GM12878 (cell line): ENCODE data around the gene CNNM4. TPM values are rescaled to one million over a fixed set of nuclear protein-coding genes. Genes with fewer than 3 reads are reported as not detected.
A peak's percentile ranks its signal among the peaks of the same experiment; 100 is the strongest.

Source experiments
- BACH1 ChIP-seq: fragments of 450-650 bp; IDR thresholded peaks from 2 replicates; pipeline ENCODE4 v1.6.1; 2017; ENCODE audit warnings: mild to moderate bottlenecking, borderline replicate concordance
- BCL11A ChIP-seq: IDR thresholded peaks from 2 replicates; pipeline ENCODE4 v1.6.1; 2011; ENCODE audit warnings: low read depth, low read length
- CEBPB ChIP-seq, 2 experiments: fragments of 150-350 bp in 1 of 2; IDR thresholded peaks; 2 replicates each; pipeline ENCODE4 v1.6.1; 2012 to 2014; ENCODE audit warnings: low read depth in 2 of 2, low read length in 2 of 2, borderline replicate concordance in 1 of 2, inconsistent platforms in 1 of 2
- EED ChIP-seq: sonication (generic); IDR thresholded peaks from 2 replicates; pipeline ENCODE4 v1.6.1; 2016; ENCODE audit warnings: antibody characterized with exemption, low read depth
- EGR1 ChIP-seq, 2 experiments: IDR thresholded peaks; 1 replicate in 1 of 2; 2 replicates in 1 of 2; pipeline ENCODE4 v1.6.1; 2011 to 2012; ENCODE audit warnings: low read depth in 2 of 2, low read length in 2 of 2, borderline replicate concordance in 1 of 2, mild to moderate bottlenecking in 1 of 2, moderate library complexity in 1 of 2
- EP300 ChIP-seq, 2 experiments: fragments of 150-350 bp in 1 of 2; IDR thresholded peaks; 2 replicates each; pipeline ENCODE4 v1.6.1; 2011 to 2012; ENCODE audit warnings: low read depth in 2 of 2, low read length in 2 of 2, borderline replicate concordance in 1 of 2, improper control_type of control experiment in 1 of 2, inconsistent platforms in 1 of 2; ENCODE audit not compliant: control insufficient read depth in 1 of 2
- GATAD2B ChIP-seq: fragments of 450-650 bp; conservative IDR thresholded peaks from 2 replicates; pipeline ENCODE4 v1.6.1; 2017; ENCODE audit warnings: low read depth, mild to moderate bottlenecking, moderate library complexity
- HDAC2 ChIP-seq: fragments of 200-600 bp; sonication (generic); IDR thresholded peaks from 2 replicates; pipeline ENCODE4 v1.6.1; 2017
- IKZF1 ChIP-seq: fragments of 450-650 bp; conservative IDR thresholded peaks from 2 replicates; pipeline ENCODE4 v1.6.1; 2017; ENCODE audit warnings: antibody characterized with exemption, mild to moderate bottlenecking
- IRF5 ChIP-seq: fragments of 450-650 bp; IDR thresholded peaks from 2 replicates; pipeline ENCODE4 v1.6.1; 2017; ENCODE audit warnings: borderline replicate concordance
- MLLT1 ChIP-seq: fragments of 450-650 bp; IDR thresholded peaks from 2 replicates; pipeline ENCODE4 v1.6.1; 2016; ENCODE audit warnings: mild to moderate bottlenecking
- MXI1 ChIP-seq: fragments of 150-350 bp; IDR thresholded peaks from 2 replicates; pipeline ENCODE4 v1.6.1; 2011; ENCODE audit warnings: low read depth, mild to moderate bottlenecking, inconsistent platforms, low read length, improper control_type of control experiment
- MYB ChIP-seq: fragments of 150-350 bp; IDR thresholded peaks from 2 replicates; pipeline ENCODE4 v1.6.1; 2014; ENCODE audit warnings: mild to moderate bottlenecking, low read depth, low read length, borderline replicate concordance
- NFYB ChIP-seq: IDR thresholded peaks from 2 replicates; pipeline ENCODE4 v1.6.1; 2011; ENCODE audit warnings: low read depth, mild to moderate bottlenecking, low read length, improper control_type of control experiment, moderate library complexity; ENCODE audit not compliant: insufficient read depth
- NR2F1 ChIP-seq: fragments of 450-650 bp; conservative IDR thresholded peaks from 2 replicates; pipeline ENCODE4 v1.6.1; 2017; ENCODE audit warnings: mild to moderate bottlenecking
- POLR2A ChIP-seq: IDR thresholded peaks from 2 replicates; pipeline ENCODE4 v1.6.1; 2011; ENCODE audit warnings: low read depth, mild to moderate bottlenecking, low read length
- SIN3A ChIP-seq: IDR thresholded peaks from 2 replicates; pipeline ENCODE4 v1.6.1; 2012; ENCODE audit warnings: low read depth, low read length, improper control_type of control experiment
- SP1 ChIP-seq: IDR thresholded peaks from one replicate; pipeline ENCODE4 v1.6.1; 2011; ENCODE audit warnings: low read depth, low read length
- STAT1 ChIP-seq: fragments of 450-650 bp; conservative IDR thresholded peaks from 2 replicates; pipeline ENCODE4 v1.6.1; 2014; ENCODE audit warnings: antibody characterized with exemption, mild to moderate bottlenecking
- TCF3 ChIP-seq: IDR thresholded peaks from 2 replicates; pipeline ENCODE4 v1.6.1; 2012; ENCODE audit warnings: low read depth, mild to moderate bottlenecking, low read length, borderline replicate concordance; ENCODE audit not compliant: insufficient read depth
- TCF7 ChIP-seq: IDR thresholded peaks from 2 replicates; pipeline ENCODE4 v1.6.1; 2014; ENCODE audit warnings: antibody characterized with exemption, borderline replicate concordance
- ZNF217 ChIP-seq: fragments of 450-650 bp; IDR thresholded peaks from 2 replicates; pipeline ENCODE4 v1.6.1; 2017; ENCODE audit warnings: antibody characterized with exemption, mild to moderate bottlenecking
- polyA plus RNA-seq, 11 experiments: library from polyadenylated mRNA; depleted of rRNA in 4 of 11; unstranded in 6 of 11; stranded (reverse) in 5 of 11; fragments of >200 nt; fragmentation: Nextera tagmentation in 4 of 11; fragmentation: Illumina TruSeq in 1 of 11; extraction: Ambion mirVana in 4 of 11; extraction: Trizol in 1 of 11; gene quantifications; 1 replicate in 1 of 11; 2 replicates in 10 of 11; pipeline versions ENCODE4 v1.2.1 to v1.2.3, GENCODE V29; 2011 to 2016; ENCODE audit warnings: inconsistent platforms in 2 of 11, missing spikeins in 2 of 11, low read depth in 1 of 11
- total RNA-seq, 4 experiments: library from RNA; depleted of rRNA in 3 of 4; stranded (reverse); fragments of >200 nt in 3 of 4; fragmentation: Illumina TruSeq in 1 of 4; extraction: Trizol in 1 of 4; gene quantifications; 2 replicates each; pipeline versions ENCODE4 v1.2.1 to v1.2.3, GENCODE V29; 2013 to 2021
- TF ChIP-seq, protein P1 (sequence below): IDR thresholded peaks from 2 replicates; pipeline ENCODE4 v1.6.1; 2011; ENCODE audit warnings: low read depth, mild to moderate bottlenecking, low read length, moderate library complexity, borderline replicate concordance; ENCODE audit errors: extremely low read depth
- TF ChIP-seq, protein P2 (sequence below): fragments of 450-650 bp; formaldehyde crosslinking; IDR thresholded peaks from 2 replicates; pipeline ENCODE4 v1.4.0; 2022; ENCODE audit warnings: mild to moderate bottlenecking, moderate library complexity

CNNM4 gene
- total and polyA plus RNA-seq, 10 of the 15 experiments (the other 5 are each of a cell fraction or from before 2014, with no cell fraction given): 2.4 to 13.8 (median 8.1) TPM

DNA sequence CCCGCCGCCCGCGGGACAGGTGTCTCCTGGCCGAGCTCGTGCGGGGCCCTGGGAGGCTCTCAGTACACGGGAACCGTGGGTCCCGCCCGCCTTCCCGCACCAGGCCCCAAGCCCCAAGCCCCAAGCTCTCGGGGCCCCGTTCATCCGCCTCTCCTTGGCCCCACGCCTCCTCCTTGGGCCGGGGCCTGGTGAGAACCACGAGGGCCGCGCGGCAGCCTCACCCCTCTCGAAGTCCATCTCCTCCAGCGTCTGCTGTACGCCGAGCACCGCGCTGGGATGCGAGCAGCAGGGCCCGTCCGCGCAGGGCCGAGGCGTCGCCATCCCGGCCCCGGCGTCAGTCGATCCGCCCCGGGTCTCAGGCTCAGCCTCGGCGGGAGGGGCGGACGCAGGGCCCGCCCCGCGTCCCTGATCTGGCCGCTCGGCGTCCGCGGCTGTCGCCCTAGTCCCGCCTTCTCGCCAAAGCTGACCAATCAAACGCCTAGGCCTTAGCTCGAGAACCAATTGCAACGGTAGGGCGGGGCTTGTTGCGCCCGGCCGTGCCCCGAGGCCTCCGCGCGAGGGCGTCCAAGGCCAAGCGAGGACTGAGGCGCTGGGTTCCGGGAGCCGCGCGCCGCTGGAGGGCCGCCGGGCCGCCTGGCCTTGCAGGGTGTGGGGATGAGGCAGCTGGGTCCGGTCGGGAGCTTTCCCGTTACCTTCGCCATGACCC lies 97.1 kb downstream of the CNNM4 start, which contains the start of gene ANKRD39 (continued):
- TF ChIP-seq CEBPB (IDR thresholded peaks at IDR 0.05; ENCODE audit: borderline replicate concordance in 1 of 2, low read depth in 2 of 2, low read length in 2 of 2): no peak
- peak; percentile 65 for TF ChIP-seq MXI1
- no peak for TF ChIP-seq TCF3
- TF ChIP-seq, protein P1, sequence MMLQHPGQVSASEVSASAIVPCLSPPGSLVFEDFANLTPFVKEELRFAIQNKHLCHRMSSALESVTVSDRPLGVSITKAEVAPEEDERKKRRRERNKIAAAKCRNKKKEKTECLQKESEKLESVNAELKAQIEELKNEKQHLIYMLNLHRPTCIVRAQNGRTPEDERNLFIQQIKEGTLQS: no peak
- TF ChIP-seq EGR1 (IDR thresholded peaks at IDR 0.05; ENCODE audit: borderline replicate concordance in 1 of 2, low read depth in 2 of 2, low read length in 2 of 2): peak; percentile 72 to 98
- TF ChIP-seq ZNF217: no peak
- peak; percentile 78 for TF ChIP-seq IKZF1
- TF ChIP-seq NFYB: peak; percentile 99
- TF ChIP-seq, protein P2, sequence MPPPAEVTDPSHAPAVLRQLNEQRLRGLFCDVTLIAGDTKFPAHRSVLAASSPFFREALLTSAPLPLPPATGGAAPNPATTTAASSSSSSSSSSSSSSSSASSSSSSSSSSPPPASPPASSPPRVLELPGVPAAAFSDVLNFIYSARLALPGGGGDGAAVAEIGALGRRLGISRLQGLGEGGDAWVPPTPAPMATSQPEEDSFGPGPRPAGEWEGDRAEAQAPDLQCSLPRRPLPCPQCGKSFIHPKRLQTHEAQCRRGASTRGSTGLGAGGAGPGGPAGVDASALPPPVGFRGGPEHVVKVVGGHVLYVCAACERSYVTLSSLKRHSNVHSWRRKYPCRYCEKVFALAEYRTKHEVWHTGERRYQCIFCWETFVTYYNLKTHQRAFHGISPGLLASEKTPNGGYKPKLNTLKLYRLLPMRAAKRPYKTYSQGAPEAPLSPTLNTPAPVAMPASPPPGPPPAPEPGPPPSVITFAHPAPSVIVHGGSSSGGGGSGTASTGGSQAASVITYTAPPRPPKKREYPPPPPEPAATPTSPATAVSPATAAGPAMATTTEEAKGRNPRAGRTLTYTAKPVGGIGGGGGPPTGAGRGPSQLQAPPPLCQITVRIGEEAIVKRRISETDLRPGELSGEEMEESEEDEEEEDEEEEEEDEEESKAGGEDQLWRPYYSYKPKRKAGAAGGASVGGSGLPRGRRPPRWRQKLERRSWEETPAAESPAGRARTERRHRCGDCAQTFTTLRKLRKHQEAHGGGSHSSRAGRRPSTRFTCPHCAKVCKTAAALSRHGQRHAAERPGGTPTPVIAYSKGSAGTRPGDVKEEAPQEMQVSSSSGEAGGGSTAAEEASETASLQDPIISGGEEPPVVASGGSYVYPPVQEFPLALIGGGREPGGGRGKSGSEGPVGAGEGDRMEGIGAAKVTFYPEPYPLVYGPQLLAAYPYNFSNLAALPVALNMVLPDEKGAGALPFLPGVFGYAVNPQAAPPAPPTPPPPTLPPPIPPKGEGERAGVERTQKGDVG: no peak
- TF ChIP-seq EED: peak; percentile 7; the same call in 1 of the 2 replicates
- no peak for TF ChIP-seq EP300 (IDR thresholded peaks at IDR 0.05; ENCODE audit: borderline replicate concordance in 1 of 2, control insufficient read depth in 1 of 2, low read depth in 2 of 2, low read length in 2 of 2)
- no peak for TF ChIP-seq MLLT1
- peak; percentile 52 for TF ChIP-seq NR2F1
- peak; percentile 100 for TF ChIP-seq SP1
- no peak for TF ChIP-seq MYB
- peak; percentile 92 for TF ChIP-seq POLR2A
- peak; percentile 55 for TF ChIP-seq STAT1
- TF ChIP-seq GATAD2B: peak; percentile 91
- TF ChIP-seq HDAC2: no peak
- no peak for TF ChIP-seq IRF5
- no peak; the same call in 1 of the 2 replicates for TF ChIP-seq SIN3A
- no peak for TF ChIP-seq TCF7
- no peak for TF ChIP-seq BCL11A
- peak; percentile 64 for TF ChIP-seq BACH1
